Measurements from ENCODE around the gene ZNF530.
A peak's percentile ranks its signal among the peaks of the same experiment; 100 is the strongest.

Gene ZNF530

GRCh38 chr19:57599761-57600383, at the start of gene ZNF530:
ZNF530 (plus strand) TSS chr19:57599885; CDS start chr19:57604346, 4,461 bp downstream.
- DNase-seq (ENCODE audit: low read depth) = peak; percentile 87

GRCh38 chr19:57552432-57552831, 47.3 kb upstream of the ZNF530 start:
- no peak for DNase-seq (ENCODE audit: low read depth)

GRCh38 chr19:57557659-57558058, 42.0 kb upstream of the ZNF530 start:
- DNase-seq (ENCODE audit: low read depth) = no peak

- no peak for DNase-seq (ENCODE audit: low read depth)
Measured at GRCh38 chr19:57558525-57558924, 41.2 kb upstream of the ZNF530 start.

- DNase-seq (ENCODE audit: low read depth) = no peak
Measured at GRCh38 chr19:57559008-57559403, 40.7 kb upstream of the ZNF530 start.

GRCh38 chr19:57559404-57560025, 40.2 kb upstream of the ZNF530 start, which contains the start of gene ZNF550:
ZNF550 (minus strand) TSS chr19:57559863; CDS start chr19:57559682, 181 bp downstream.
- DNase-seq (ENCODE audit: low read depth) = peak; percentile 83

GRCh38 chr19:57560049-57560491, 39.6 kb upstream of the ZNF530 start:
- DNase-seq (ENCODE audit: low read depth) = no peak

- DNase-seq (ENCODE audit: low read depth) = no peak
Measured at GRCh38 chr19:57563547-57563946, 36.1 kb upstream of the ZNF530 start.

GRCh38 chr19:57566396-57567265, 33.1 kb upstream of the ZNF530 start:
- no peak for DNase-seq (ENCODE audit: low read depth)

GRCh38 chr19:57570707-57571106, 29.0 kb upstream of the ZNF530 start:
- DNase-seq (ENCODE audit: low read depth) = no peak

- DNase-seq (ENCODE audit: low read depth) = no peak
Measured at GRCh38 chr19:57572415-57572947, 27.2 kb upstream of the ZNF530 start.

- no peak for DNase-seq (ENCODE audit: low read depth)
Measured at GRCh38 chr19:57576661-57577060, 23.0 kb upstream of the ZNF530 start.

- peak; percentile 95 for DNase-seq (ENCODE audit: low read depth)
Measured at GRCh38 chr19:57578487-57579205, 21.0 kb upstream of the ZNF530 start, which contains the start of gene ZNF416. ZNF416 (minus strand) TSS chr19:57578911; CDS start chr19:57578704, 207 bp downstream.

- no peak for DNase-seq (ENCODE audit: low read depth)
Measured at GRCh38 chr19:57583104-57583520, 16.6 kb upstream of the ZNF530 start.

- peak; percentile 80 for DNase-seq (ENCODE audit: low read depth)
Measured at GRCh38 chr19:57583521-57584416, 15.9 kb upstream of the ZNF530 start, which contains the start of gene ZIK1. ZIK1 (plus strand) TSS chr19:57584145; CDS start chr19:57584357, 212 bp downstream.

GRCh38 chr19:57587529-57587928, 12.2 kb upstream of the ZNF530 start:
- DNase-seq (ENCODE audit: low read depth) = no peak

- DNase-seq (ENCODE audit: low read depth) = no peak
Measured at GRCh38 chr19:57599377-57599760, 316 bp upstream of the ZNF530 start.

GRCh38 chr19:57606931-57607330, 7.2 kb downstream of the ZNF530 start:
- no peak for DNase-seq (ENCODE audit: low read depth)

GRCh38 chr19:57611113-57611512, 11.4 kb downstream of the ZNF530 start:
- DNase-seq (ENCODE audit: low read depth) = no peak

- peak; percentile 86 for DNase-seq (ENCODE audit: low read depth)
Measured at GRCh38 chr19:57613941-57614743, 14.5 kb downstream of the ZNF530 start, which contains the start of gene ZNF134. ZNF134 (plus strand) TSS chr19:57614242; CDS start chr19:57619469, 5,227 bp downstream.
